SK-N-SH treated with all-trans-retinoic acid at 6 μM for 48 hours (cell line): ENCODE results near the gene CRISPLD2.

Source experiments
- ARNTL ChIP-seq: fragments of 450-650 bp; formaldehyde crosslinking; IDR thresholded peaks from 2 replicates; pipeline ENCODE4 v1.5.0; 2020; ENCODE audit warnings: low read depth, mild to moderate bottlenecking, moderate library complexity, borderline replicate concordance
- CSDC2 ChIP-seq: fragments of 250-450 bp; sonication (Bioruptor Pico); IDR thresholded peaks from 2 replicates; pipeline ENCODE4 v1.5.0; 2020; ENCODE audit warnings: mild to moderate bottlenecking, moderate library complexity
- OSR1 ChIP-seq: fragments of 250-450 bp; sonication (Bioruptor Pico); IDR thresholded peaks from 2 replicates; pipeline ENCODE4 v1.8.0; 2022; ENCODE audit warnings: moderate library complexity, mild to moderate bottlenecking, inconsistent platforms
- PATZ1 ChIP-seq: fragments of 250-450 bp; sonication (Bioruptor Pico); IDR thresholded peaks from 2 replicates; pipeline ENCODE4 v1.8.0; 2020; ENCODE audit warnings: mild to moderate bottlenecking, moderate library complexity, borderline replicate concordance
- ZC3H10 ChIP-seq: fragments of 250-450 bp; sonication (Bioruptor Pico); IDR thresholded peaks from 2 replicates; pipeline ENCODE4 v1.5.1; 2021; ENCODE audit warnings: mild to moderate bottlenecking, moderate library complexity
- ZNF565 ChIP-seq: fragments of 450-650 bp; formaldehyde crosslinking; conservative IDR thresholded peaks from 2 replicates; pipeline ENCODE4 v1.5.0; 2020; ENCODE audit warnings: low read depth, mild to moderate bottlenecking, moderate library complexity
- ZNF70 ChIP-seq: fragments of 450-650 bp; formaldehyde crosslinking; IDR thresholded peaks from 2 replicates; pipeline ENCODE4 v1.5.0; 2020; ENCODE audit warnings: mild to moderate bottlenecking, moderate library complexity
- TF ChIP-seq, protein P1 (sequence below): fragments of 250-450 bp; sonication (Bioruptor Pico); IDR thresholded peaks from 2 replicates; pipeline ENCODE4 v1.5.1; 2020; ENCODE audit warnings: low read depth, mild to moderate bottlenecking, moderate library complexity
- TF ChIP-seq, protein P2 (sequence below): fragments of 250-450 bp; sonication (Bioruptor Pico); IDR thresholded peaks from 2 replicates; pipeline ENCODE4 v1.8.0; 2021; ENCODE audit warnings: low read depth, mild to moderate bottlenecking, moderate library complexity, borderline replicate concordance

DNA sequence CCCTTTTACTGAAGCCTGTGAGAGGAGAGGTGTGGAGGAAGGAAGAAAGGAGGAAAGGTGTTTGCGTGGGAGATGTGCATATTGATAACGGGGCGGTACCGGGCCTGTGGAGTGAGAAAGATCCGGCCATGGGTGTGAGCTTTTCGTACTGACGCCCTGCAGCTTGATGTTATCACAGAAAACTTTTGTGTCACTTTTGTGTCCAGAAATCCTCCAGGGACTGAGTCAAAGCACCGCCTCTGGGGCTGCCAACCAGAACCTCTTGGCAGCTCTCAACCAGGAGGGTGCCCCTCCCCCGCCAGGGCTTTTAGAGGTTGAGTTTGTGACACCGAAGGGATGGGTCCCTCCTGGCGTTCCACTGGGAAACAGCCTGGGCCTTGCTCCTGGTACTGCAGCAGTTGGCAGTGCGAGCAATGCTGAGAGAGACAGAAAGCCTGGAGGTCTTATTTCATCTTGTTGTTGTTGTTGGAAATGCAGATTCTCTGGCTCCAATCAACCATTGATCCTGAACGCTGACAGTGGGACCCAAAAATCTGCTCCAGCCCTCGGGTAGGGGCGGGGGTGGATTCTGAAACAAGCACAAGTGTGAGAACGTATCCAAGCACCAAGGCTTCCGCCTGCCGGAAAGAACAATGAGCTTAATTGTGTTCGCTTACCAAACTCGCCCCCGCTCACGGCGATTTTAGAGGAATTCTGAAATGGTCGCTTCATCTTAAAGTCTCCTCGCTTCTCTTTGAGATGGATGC, 65.0 kb downstream of the CRISPLD2 start:
- no peak for TF ChIP-seq ZNF70 (CRISPR knock-in tag)
- no peak for TF ChIP-seq OSR1 (CRISPR knock-in tag)
- no peak for TF ChIP-seq PATZ1 (CRISPR knock-in tag)
- TF ChIP-seq ZC3H10 = no peak
- TF ChIP-seq CSDC2 (CRISPR knock-in tag) = no peak
- TF ChIP-seq ZNF565 (CRISPR knock-in tag) = no peak
- TF ChIP-seq, protein P1, sequence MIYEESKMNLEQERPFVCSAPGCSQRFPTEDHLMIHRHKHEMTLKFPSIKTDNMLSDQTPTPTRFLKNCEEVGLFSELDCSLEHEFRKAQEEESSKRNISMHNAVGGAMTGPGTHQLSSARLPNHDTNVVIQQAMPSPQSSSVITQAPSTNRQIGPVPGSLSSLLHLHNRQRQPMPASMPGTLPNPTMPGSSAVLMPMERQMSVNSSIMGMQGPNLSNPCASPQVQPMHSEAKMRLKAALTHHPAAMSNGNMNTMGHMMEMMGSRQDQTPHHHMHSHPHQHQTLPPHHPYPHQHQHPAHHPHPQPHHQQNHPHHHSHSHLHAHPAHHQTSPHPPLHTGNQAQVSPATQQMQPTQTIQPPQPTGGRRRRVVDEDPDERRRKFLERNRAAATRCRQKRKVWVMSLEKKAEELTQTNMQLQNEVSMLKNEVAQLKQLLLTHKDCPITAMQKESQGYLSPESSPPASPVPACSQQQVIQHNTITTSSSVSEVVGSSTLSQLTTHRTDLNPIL (CRISPR knock-in tag) = no peak
- no peak for TF ChIP-seq ARNTL (CRISPR knock-in tag)
- TF ChIP-seq, protein P2, sequence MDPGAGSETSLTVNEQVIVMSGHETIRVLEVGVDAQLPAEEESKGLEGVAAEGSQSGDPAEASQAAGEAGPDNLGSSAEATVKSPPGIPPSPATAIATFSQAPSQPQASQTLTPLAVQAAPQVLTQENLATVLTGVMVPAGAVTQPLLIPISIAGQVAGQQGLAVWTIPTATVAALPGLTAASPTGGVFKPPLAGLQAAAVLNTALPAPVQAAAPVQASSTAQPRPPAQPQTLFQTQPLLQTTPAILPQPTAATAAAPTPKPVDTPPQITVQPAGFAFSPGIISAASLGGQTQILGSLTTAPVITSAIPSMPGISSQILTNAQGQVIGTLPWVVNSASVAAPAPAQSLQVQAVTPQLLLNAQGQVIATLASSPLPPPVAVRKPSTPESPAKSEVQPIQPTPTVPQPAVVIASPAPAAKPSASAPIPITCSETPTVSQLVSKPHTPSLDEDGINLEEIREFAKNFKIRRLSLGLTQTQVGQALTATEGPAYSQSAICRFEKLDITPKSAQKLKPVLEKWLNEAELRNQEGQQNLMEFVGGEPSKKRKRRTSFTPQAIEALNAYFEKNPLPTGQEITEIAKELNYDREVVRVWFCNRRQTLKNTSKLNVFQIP (CRISPR knock-in tag) = no peak
